CD4-positive, CD25-positive, alpha-beta regulatory T cell (primary cell): ENCODE data around the gene OSBPL7. TPM values are rescaled to one million over a fixed set of nuclear protein-coding genes. Genes with fewer than 3 reads are reported as not detected.

Experiments used
- ATAC-seq, 2 donors: fragments of 150-1000 bp; cut with Tn5 transposase; one replicate each; pipeline ENCODE4 v1.10.0; 2021; ENCODE audit warnings: low read depth in 2 of 2, moderate number of reproducible peaks in 2 of 2, moderate library complexity in 1 of 2
- DNase-seq, 3 donors: peaks; one replicate each; pipeline versions ENCODE4 v3.0.0 to v3.0.0-alpha.2; 2012 to 2022; ENCODE audit warnings: mixed read lengths in 1 of 3
- H3K27ac ChIP-seq: one replicate; pipeline ENCODE4 v1.7.0; 2013; ENCODE audit warnings: mild to moderate bottlenecking, low read length; ENCODE audit not compliant: insufficient read depth, poor library complexity, severe bottlenecking
- H3K27me3 ChIP-seq: one replicate; pipeline ENCODE4 v1.7.0; 2013; ENCODE audit warnings: low read length; ENCODE audit not compliant: control insufficient read depth, insufficient read depth
- H3K36me3 ChIP-seq: one replicate; pipeline ENCODE4 v1.7.0; 2013; ENCODE audit warnings: mild to moderate bottlenecking, low read length, moderate library complexity; ENCODE audit not compliant: control insufficient read depth, insufficient read depth
- H3K4me1 ChIP-seq: 2 replicates; pipeline ENCODE4 v1.7.0; 2013; ENCODE audit warnings: mild to moderate bottlenecking, low read length; ENCODE audit not compliant: insufficient read depth, control insufficient read depth, poor library complexity, severe bottlenecking
- H3K4me3 ChIP-seq: one replicate; pipeline ENCODE4 v1.7.0; 2013; ENCODE audit warnings: low read depth, mild to moderate bottlenecking, low read length, moderate library complexity
- H3K9me3 ChIP-seq, 2 experiments: 1 replicate in 1 of 2; 2 replicates in 1 of 2; pipeline ENCODE4 v1.7.0; 2013; ENCODE audit warnings: low read length in 2 of 2, mild to moderate bottlenecking in 1 of 2, moderate library complexity in 1 of 2; ENCODE audit not compliant: control insufficient read depth in 2 of 2
- H3K27ac Mint-ChIP-seq, 3 donors: one replicate each; pipeline ENCODE4 v1.8.0; 2020 to 2022; ENCODE audit warnings: mild to moderate bottlenecking in 3 of 3, mixed read lengths in 3 of 3, moderate library complexity in 2 of 3
- H3K27me3 Mint-ChIP-seq: one replicate; pipeline ENCODE4 v1.8.0; 2022; ENCODE audit warnings: mild to moderate bottlenecking, mixed read lengths
- H3K36me3 Mint-ChIP-seq: one replicate; pipeline ENCODE4 v1.8.0; 2020; ENCODE audit warnings: mixed read lengths
- H3K4me1 Mint-ChIP-seq, 4 donors: one replicate each; pipeline ENCODE4 v1.8.0; 2020 to 2022; ENCODE audit warnings: mixed read lengths in 4 of 4, mild to moderate bottlenecking in 1 of 4
- H3K4me3 Mint-ChIP-seq, 4 donors: one replicate each; pipeline ENCODE4 v1.8.0; 2020 to 2022; ENCODE audit warnings: mild to moderate bottlenecking in 4 of 4, mixed read lengths in 4 of 4, moderate library complexity in 3 of 4
- H3K9me3 Mint-ChIP-seq, 7 donors: one replicate each; pipeline ENCODE4 v1.8.0; 2020 to 2022; ENCODE audit warnings: mixed read lengths in 7 of 7, mild to moderate bottlenecking in 3 of 7, moderate library complexity in 2 of 7
- polyA plus RNA-seq, 4 donors: library from polyadenylated mRNA; unstranded; fragments of 300-500 nt; fragmentation: Illumina TruSeq; gene quantifications; one replicate each; pipeline ENCODE4 v1.2.3, GENCODE V29; 2021
- total RNA-seq: library from RNA; stranded (reverse); gene quantifications from one replicate; pipeline ENCODE4 v1.2.3, GENCODE V29; 2022

Gene OSBPL7
- total and polyA plus RNA-seq, 5 donors from 2014 or later: 2.1 to 46.1 (median 3.6) TPM

GRCh38 chr17:47819475-47819874, 2.1 kb downstream of the OSBPL7 start:
- no peak overlapping the region for H3K27ac ChIP-seq
- no peaks in the 10 kb centered on the region for H3K9me3 Mint-ChIP-seq
- peaks cover 0 to 27% (median 16%) of the 10 kb centered on the region in 4 donors for H3K4me1 Mint-ChIP-seq
- no peaks in the 10 kb centered on the region for H3K27me3 ChIP-seq
- no peak overlapping the region for H3K4me3 ChIP-seq
- no peak for ATAC-seq
- H3K36me3 ChIP-seq: peaks cover 56% of the 10 kb centered on the region
- peak overlapping the region in 3 of 4 donors; percentile 21 to 54 (median 44) for H3K4me3 Mint-ChIP-seq
- peaks cover 27% of the 10 kb centered on the region for H3K4me1 ChIP-seq
- no peak for DNase-seq
- no peaks in the 10 kb centered on the region for H3K9me3 ChIP-seq
- peaks cover 19% of the 10 kb centered on the region for H3K36me3 Mint-ChIP-seq
- no peak overlapping the region for H3K27ac Mint-ChIP-seq
- no peaks in the 10 kb centered on the region for H3K27me3 Mint-ChIP-seq

DNA sequence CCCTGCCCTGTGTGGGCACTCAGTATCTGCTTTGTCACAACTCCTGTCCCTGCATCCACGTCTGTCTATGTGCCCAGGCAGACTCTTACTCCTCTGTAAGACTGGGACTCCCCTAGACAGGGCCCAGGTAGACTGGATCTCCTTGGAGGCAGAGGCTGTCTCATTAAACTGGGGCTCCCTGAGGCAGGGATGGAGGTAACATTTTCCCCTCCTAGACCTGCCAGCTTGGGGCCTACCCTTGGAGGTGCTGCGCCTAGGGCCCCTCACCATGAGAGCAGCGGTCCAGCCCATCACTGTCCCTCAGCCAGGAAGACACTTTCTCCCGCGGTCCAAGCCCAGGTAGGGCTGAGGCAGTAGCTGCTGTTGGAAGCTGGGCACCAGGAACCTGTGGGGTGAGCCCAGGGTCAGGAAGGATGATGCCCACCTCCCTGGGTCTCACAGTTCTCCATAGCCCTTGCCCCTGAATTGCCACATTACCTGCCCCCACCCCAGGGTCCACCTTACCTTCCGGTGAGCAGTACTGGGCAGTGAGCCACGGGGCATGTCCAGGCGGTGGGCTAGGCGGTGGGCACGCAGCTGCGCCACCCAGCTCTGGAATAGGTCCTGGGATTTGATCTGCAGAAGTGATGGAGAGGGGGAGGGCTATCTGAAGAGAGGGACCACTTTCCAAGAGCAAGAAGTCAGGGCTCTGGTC, 3.4 kb downstream of the OSBPL7 start:
- ATAC-seq (no peak), DNase-seq (no peak)
- Mint-ChIP-seq H3K27me3 (no peaks in the 10 kb centered on the region), H3K4me3 (peak overlapping the region in 1 of 4 donors; percentile 47), H3K4me1 (peaks cover 0 to 27% (median 16%) of the 10 kb centered on the region in 4 donors), H3K36me3 (peaks cover 11% of the 10 kb centered on the region), H3K9me3 (no peaks in the 10 kb centered on the region), H3K27ac (peak overlapping the region in 1 of 3 donors; percentile 29)
- Histone ChIP-seq H3K36me3 (peaks cover 47% of the 10 kb centered on the region), H3K4me3 (no peak overlapping the region), H3K27me3 (no peaks in the 10 kb centered on the region), H3K9me3 (no peaks in the 10 kb centered on the region), H3K27ac (no peak overlapping the region), H3K4me1 (peaks cover 27% of the 10 kb centered on the region)

GRCh38 chr17:47816947-47817346, 4.6 kb downstream of the OSBPL7 start:
- Mint-ChIP-seq H3K4me1 (peaks cover 0 to 23% (median 12%) of the 10 kb centered on the region in 4 donors), H3K4me3 (no peak overlapping the region), H3K27ac (peak overlapping the region in 2 of 3 donors; percentile 32 to 35), H3K36me3 (peaks cover 20% of the 10 kb centered on the region), H3K9me3 (no peaks in the 10 kb centered on the region), H3K27me3 (no peaks in the 10 kb centered on the region)
- Histone ChIP-seq H3K4me1 (peaks cover 20% of the 10 kb centered on the region), H3K27ac (no peak overlapping the region), H3K4me3 (no peak overlapping the region), H3K36me3 (peaks cover 59% of the 10 kb centered on the region), H3K9me3 (no peaks in the 10 kb centered on the region), H3K27me3 (no peaks in the 10 kb centered on the region)
- DNase-seq (no peak), ATAC-seq (no peak)

- Mint-ChIP-seq H3K9me3 (no peaks in the 10 kb centered on the region), H3K36me3 (peaks cover 27% of the 10 kb centered on the region), H3K27me3 (no peaks in the 10 kb centered on the region), H3K27ac (no peak overlapping the region), H3K4me1 (peaks cover 0 to 16% (median 6%) of the 10 kb centered on the region in 4 donors), H3K4me3 (peak overlapping the region in 1 of 4 donors; percentile 63)
- H3K4me3 ChIP-seq: no peak overlapping the region
- ATAC-seq (no peak), DNase-seq (no peak)
- H3K27me3 ChIP-seq: no peaks in the 10 kb centered on the region
- H3K36me3 ChIP-seq: peaks cover 66% of the 10 kb centered on the region
- no peaks in the 10 kb centered on the region for H3K9me3 ChIP-seq
- H3K4me1 ChIP-seq: peaks cover 13% of the 10 kb centered on the region
- H3K27ac ChIP-seq: no peak overlapping the region
Measured at GRCh38 chr17:47816111-47816735, 5.4 kb downstream of the OSBPL7 start.

DNA sequence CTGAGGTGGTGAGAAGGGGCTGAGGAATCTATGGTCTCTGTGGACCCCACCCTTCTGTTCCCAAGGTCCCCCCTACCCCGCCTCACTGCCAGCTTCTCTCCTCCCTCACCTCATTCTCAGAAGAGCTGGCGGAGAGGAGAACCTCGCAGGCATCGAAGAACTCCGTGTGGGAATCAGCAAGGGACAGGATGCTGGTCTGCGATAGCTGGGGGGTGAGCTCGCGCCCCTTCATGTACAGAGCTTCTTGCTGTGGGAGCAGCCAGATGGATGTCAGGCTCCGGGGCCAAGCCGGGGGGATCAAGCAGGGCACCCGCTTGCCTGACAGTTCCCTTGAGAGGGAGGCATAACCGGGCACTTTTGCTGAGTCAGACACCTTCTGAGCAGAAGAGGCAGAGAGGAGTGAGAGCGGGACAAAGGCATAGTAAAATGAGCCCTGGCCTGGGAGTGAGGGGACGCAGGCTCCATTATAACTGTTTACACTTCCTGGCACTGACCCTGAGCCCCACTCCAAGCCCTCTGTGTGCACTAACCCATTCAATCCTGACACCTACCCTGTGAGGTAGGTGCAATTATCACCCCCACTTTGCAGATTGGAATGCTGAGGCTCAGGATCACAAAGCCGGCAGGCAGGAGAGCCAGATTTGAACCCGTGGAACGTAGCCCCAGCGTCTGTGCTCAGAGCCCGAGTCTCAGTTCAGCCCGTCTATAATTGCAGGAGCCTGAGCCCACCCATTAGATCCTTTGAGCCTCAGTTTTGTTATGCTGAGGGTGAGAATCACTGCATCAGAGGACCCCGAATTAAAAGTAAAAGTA, 6.3 kb downstream of the OSBPL7 start:
- DNase-seq (no peak), ATAC-seq (no peak)
- H3K27ac ChIP-seq: no peak overlapping the region
- Mint-ChIP-seq H3K36me3 (peaks cover 35% of the 10 kb centered on the region), H3K4me1 (peaks cover 0 to 6% (median 1%) of the 10 kb centered on the region in 4 donors), H3K9me3 (no peaks in the 10 kb centered on the region), H3K27ac (no peak overlapping the region), H3K27me3 (no peaks in the 10 kb centered on the region), H3K4me3 (no peak overlapping the region)
- peaks cover 75% of the 10 kb centered on the region for H3K36me3 ChIP-seq
- peaks cover 4% of the 10 kb centered on the region for H3K4me1 ChIP-seq
- H3K27me3 ChIP-seq: no peaks in the 10 kb centered on the region
- no peak overlapping the region for H3K4me3 ChIP-seq
- no peaks in the 10 kb centered on the region for H3K9me3 ChIP-seq

DNA sequence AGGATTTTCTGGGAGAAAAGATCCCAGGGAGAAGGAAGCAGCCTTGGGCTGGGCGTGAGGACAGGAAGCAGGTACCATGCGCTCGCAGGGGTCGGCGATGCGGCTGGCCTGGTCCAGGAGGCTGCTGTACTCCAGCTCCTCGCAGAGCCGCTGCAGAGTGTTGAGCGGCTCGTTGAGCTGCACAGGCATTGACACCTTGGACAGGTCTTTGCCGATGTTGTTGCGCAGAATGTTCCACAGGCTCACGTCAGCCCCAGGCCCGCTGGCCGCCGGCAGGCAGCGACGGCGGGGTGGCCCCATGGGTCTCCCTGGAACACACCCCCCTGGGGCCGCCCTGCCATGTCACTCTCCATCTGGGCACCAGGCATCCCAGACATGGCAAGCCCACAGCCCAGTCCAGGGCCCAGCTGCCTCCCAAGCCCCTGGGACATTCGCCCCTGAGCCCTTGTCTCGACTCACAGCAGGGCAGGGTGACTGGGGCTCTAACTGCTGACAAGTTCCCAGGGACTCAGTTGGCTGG, 8.0 kb downstream of the OSBPL7 start:
- Histone ChIP-seq H3K27ac (no peak overlapping the region), H3K27me3 (no peaks in the 10 kb centered on the region), H3K36me3 (peaks cover 81% of the 10 kb centered on the region), H3K4me3 (no peak overlapping the region), H3K4me1 (no peaks in the 10 kb centered on the region), H3K9me3 (no peaks in the 10 kb centered on the region)
- Mint-ChIP-seq H3K4me1 (no peaks in the 10 kb centered on the region), H3K9me3 (no peaks in the 10 kb centered on the region), H3K27ac (no peak overlapping the region), H3K4me3 (no peak overlapping the region), H3K36me3 (peaks cover 44% of the 10 kb centered on the region), H3K27me3 (no peaks in the 10 kb centered on the region)
- DNase-seq: no peak
- ATAC-seq: no peak

DNA sequence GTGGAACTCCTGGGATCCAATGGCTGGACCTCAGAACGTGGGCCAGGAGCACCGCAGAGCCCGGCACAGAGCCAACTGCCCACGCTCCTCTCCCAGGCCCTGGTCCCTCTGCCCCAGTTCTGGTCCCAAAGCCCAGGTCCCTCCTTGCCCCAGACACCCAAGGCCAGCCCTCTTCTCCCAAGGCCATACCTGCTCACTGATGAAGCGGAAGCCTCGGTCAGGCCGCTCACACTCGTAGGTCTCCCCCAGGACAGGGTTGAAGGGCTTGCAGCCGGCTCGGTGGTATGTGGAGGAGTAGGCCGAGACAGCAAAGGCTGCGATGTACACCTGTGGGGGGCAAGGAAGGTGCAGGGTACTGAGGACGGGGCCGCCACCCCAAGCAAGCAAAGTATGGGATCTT, 8.5 kb downstream of the OSBPL7 start:
- DNase-seq (no peak), ATAC-seq (no peak)
- Mint-ChIP-seq H3K4me3 (no peak overlapping the region), H3K4me1 (no peaks in the 10 kb centered on the region), H3K27ac (no peak overlapping the region), H3K36me3 (peaks cover 48% of the 10 kb centered on the region), H3K9me3 (no peaks in the 10 kb centered on the region), H3K27me3 (no peaks in the 10 kb centered on the region)
- H3K4me1 ChIP-seq: no peaks in the 10 kb centered on the region
- no peak overlapping the region for H3K4me3 ChIP-seq
- H3K27ac ChIP-seq: no peak overlapping the region
- no peaks in the 10 kb centered on the region for H3K27me3 ChIP-seq
- peaks cover 77% of the 10 kb centered on the region for H3K36me3 ChIP-seq
- no peaks in the 10 kb centered on the region for H3K9me3 ChIP-seq
